Neural cell (in vitro differentiated cells): ENCODE measurements around the gene BTG4. TPM values are rescaled to one million over a fixed set of nuclear protein-coding genes. Genes with fewer than 3 reads are reported as not detected.

Experiments used
- H2AFZ ChIP-seq: fragments of 200-600, 300-800 bp; sonication (generic), shearing (Covaris generic); 2 replicates; pipeline ENCODE4 v1.6.0; 2014; ENCODE audit warnings: low read depth, mild to moderate bottlenecking, antibody characterized with exemption, low read length, moderate library complexity
- H3F3A ChIP-seq: fragments of 200-600 bp; shearing (Covaris generic); 2 replicates; pipeline ENCODE4 v1.6.1; 2016; ENCODE audit warnings: mild to moderate bottlenecking, moderate library complexity, mixed read lengths, antibody characterized with exemption, low read length; ENCODE audit not compliant: insufficient read depth, poor library complexity, severe bottlenecking
- H3K27ac ChIP-seq: fragments of 200-600, 300-800 bp; sonication (generic), shearing (Covaris generic); 2 replicates; pipeline ENCODE4 v1.5.1; 2014; ENCODE audit warnings: mild to moderate bottlenecking, low read length, moderate library complexity
- H3K27me3 ChIP-seq: fragments of 300-800, 200-600 bp; sonication (generic), shearing (Covaris generic); 2 replicates; pipeline ENCODE4 v1.6.0; 2014; ENCODE audit warnings: mild to moderate bottlenecking, low read depth, low read length, moderate library complexity; ENCODE audit not compliant: insufficient read depth
- H3K36me3 ChIP-seq: fragments of 300-800, 200-600 bp; sonication (generic), shearing (Covaris generic); 2 replicates; pipeline ENCODE4 v1.5.1; 2014; ENCODE audit warnings: mild to moderate bottlenecking, antibody characterized with exemption, low read length, moderate library complexity; ENCODE audit not compliant: insufficient read depth
- H3K4me2 ChIP-seq: fragments of 300-800, 200-600 bp; sonication (generic), shearing (Covaris generic); 2 replicates; pipeline ENCODE4 v1.6.0; 2014; ENCODE audit warnings: mild to moderate bottlenecking, low read length
- H3K4me3 ChIP-seq: fragments of 300-800, 200-600 bp; sonication (generic), shearing (Covaris generic); 2 replicates; pipeline ENCODE4 v1.5.1; 2014; ENCODE audit warnings: mild to moderate bottlenecking, low read length, moderate library complexity
- H3K79me2 ChIP-seq: fragments of 200-600 bp; shearing (Covaris generic); replicated peaks from 2 replicates; pipeline ENCODE4 v1.6.0; 2014; ENCODE audit warnings: mild to moderate bottlenecking, low read length, moderate library complexity; ENCODE audit not compliant: insufficient read depth
- H3K9ac ChIP-seq: fragments of 300-800, 200-600 bp; sonication (generic), shearing (Covaris generic); 2 replicates; pipeline ENCODE4 v1.6.1; 2016; ENCODE audit warnings: mild to moderate bottlenecking, low read length, mixed read lengths
- H3K9me2 ChIP-seq: fragments of 200-600 bp; shearing (Covaris generic); 2 replicates; pipeline ENCODE4 v1.6.1; 2016; ENCODE audit warnings: mild to moderate bottlenecking, low read length, mixed read lengths; ENCODE audit not compliant: insufficient read depth
- H3K9me3 ChIP-seq: fragments of 200-600, 300-800 bp; sonication (generic), shearing (Covaris generic); 2 replicates; pipeline ENCODE4 v1.6.1; 2016; ENCODE audit warnings: mild to moderate bottlenecking, mixed run types, low read length, moderate library complexity, mixed read lengths
- H4K20me1 ChIP-seq: fragments of 200-600 bp; shearing (Covaris generic); 2 replicates; pipeline ENCODE4 v1.6.1; 2016; ENCODE audit warnings: mild to moderate bottlenecking, mixed run types; ENCODE audit not compliant: insufficient read depth
- CTCF ChIP-seq: fragments of 450-650 bp; IDR thresholded peaks from 2 replicates; pipeline ENCODE4 v1.5.1; 2014; ENCODE audit warnings: antibody characterized with exemption, mild to moderate bottlenecking, moderate library complexity; ENCODE audit not compliant: poor library complexity, severe bottlenecking
- EP300 ChIP-seq: fragments of 450-650 bp; conservative IDR thresholded peaks from 2 replicates; pipeline ENCODE4 v1.6.1; 2014; ENCODE audit warnings: antibody characterized with exemption, mild to moderate bottlenecking, moderate library complexity; ENCODE audit not compliant: poor library complexity, severe bottlenecking
- EZH2 ChIP-seq: fragments of 200-600, 300-800 bp; shearing (Covaris generic), sonication (generic); IDR thresholded peaks from 2 replicates; pipeline ENCODE4 v1.6.1; 2014; ENCODE audit warnings: antibody characterized with exemption, low read length, borderline replicate concordance, mild to moderate bottlenecking; ENCODE audit not compliant: insufficient read depth, poor library complexity, severe bottlenecking
- MXI1 ChIP-seq: fragments of 450-650 bp; conservative IDR thresholded peaks from 2 replicates; pipeline ENCODE4 v1.6.1; 2014; ENCODE audit warnings: antibody characterized with exemption, mild to moderate bottlenecking; ENCODE audit not compliant: poor library complexity, severe bottlenecking
- POLR2AphosphoS5 ChIP-seq: IDR thresholded peaks from 2 replicates; pipeline ENCODE4 v1.6.1; 2012
- RAD21 ChIP-seq: fragments of 450-650 bp; conservative IDR thresholded peaks from 2 replicates; pipeline ENCODE4 v1.6.1; 2014; ENCODE audit warnings: antibody characterized with exemption, mild to moderate bottlenecking, moderate library complexity
- REST ChIP-seq: IDR thresholded peaks from 2 replicates; pipeline ENCODE4 v1.6.1; 2012; ENCODE audit warnings: borderline replicate concordance
- SMC3 ChIP-seq: fragments of 450-650 bp; conservative IDR thresholded peaks from 2 replicates; pipeline ENCODE4 v1.6.1; 2014; ENCODE audit warnings: antibody characterized with exemption, mild to moderate bottlenecking, moderate library complexity; ENCODE audit not compliant: poor library complexity
- TAF1 ChIP-seq: IDR thresholded peaks from 2 replicates; pipeline ENCODE4 v1.6.1; 2012; ENCODE audit warnings: low read depth
- polyA plus RNA-seq: library from polyadenylated mRNA; depleted of rRNA; stranded (reverse); fragments of >200 nt; gene quantifications from 2 replicates; pipeline ENCODE4 v1.2.3, GENCODE V29; 2014

Gene BTG4
- polyA plus RNA-seq, 1 donor from 2014 or later, result not detected

- TF ChIP-seq EZH2 (no peak), REST (no peak), MXI1 (no peak), SMC3 (no peak), EP300 (no peak), RAD21 (no peak), POLR2AphosphoS5 (no peak)
- Histone ChIP-seq H3F3A (no peaks in the 10 kb centered on the region), H3K27me3 (peaks cover 57% of the 10 kb centered on the region)
Measured at GRCh38 chr11:111540937-111541253, 28.7 kb upstream of the BTG4 start.

GRCh38 chr11:111540114-111540936 is 28.1 kb upstream of the BTG4 start, which contains the start of gene LAYN:
Gene LAYN, plus strand, starts transcription at chr11:111540720. Its CDS starts 124 bp downstream, at chr11:111540844.
- H3K9me3 ChIP-seq, result no peaks in the 10 kb centered on the region
- no peak within 1 kb of the TSS for H3K9ac ChIP-seq
- TF ChIP-seq EZH2 (peak; percentile 55), MXI1 (peak; percentile 22), TAF1 (no peak), CTCF (no peak), POLR2AphosphoS5 (no peak), SMC3 (no peak)
- H3K4me2 ChIP-seq, result peak within 1 kb of the TSS; percentile 45
- H3K9me2 ChIP-seq, result no peaks in the 10 kb centered on the region
- H3K27ac ChIP-seq, result no peak within 1 kb of the TSS
- H3K36me3 ChIP-seq, result no peaks in the 10 kb centered on the region
- peaks cover 57% of the 10 kb centered on the region for H3K27me3 ChIP-seq
- H2AFZ ChIP-seq, result no peak within 1 kb of the TSS
- no peaks in the 10 kb centered on the region for H3K79me2 ChIP-seq
- H3F3A ChIP-seq, result no peaks in the 10 kb centered on the region
- no peaks in the 10 kb centered on the region for H4K20me1 ChIP-seq
- peak within 1 kb of the TSS; percentile 68 for H3K4me3 ChIP-seq

More at GRCh38 chr11:111540937-111541253, 28.7 kb upstream of the BTG4 start:
- no peaks in the 10 kb centered on the region for H3K9me2 ChIP-seq
- H2AFZ ChIP-seq, result no peak overlapping the region
- H4K20me1 ChIP-seq, result no peaks in the 10 kb centered on the region
- H3K27ac ChIP-seq, result no peak overlapping the region
- peak overlapping the region; percentile 68 for H3K4me3 ChIP-seq
- H3K79me2 ChIP-seq, result no peaks in the 10 kb centered on the region
- H3K36me3 ChIP-seq, result no peaks in the 10 kb centered on the region
- H3K4me2 ChIP-seq, result peak overlapping the region; percentile 45
- H3K9ac ChIP-seq, result no peak overlapping the region
- H3K9me3 ChIP-seq, result no peaks in the 10 kb centered on the region
